Stimulated activated naive CD4-positive, alpha-beta T cell (primary cell): ENCODE measurements around the gene JAG1.

Source experiments
- DNase-seq, 6 experiments: peaks; one replicate each; lab custom pipeline; 2025; lab: John Stamatoyannopoulos, UW

JAG1 gene

GRCh38 chr20:10699489-10699888 lies 25.7 kb upstream of the JAG1 start:
- DNase-seq = no peak

GRCh38 chr20:10696650-10697049 lies 22.9 kb upstream of the JAG1 start:
- DNase-seq = no peak

- no peak for DNase-seq
Observed at GRCh38 chr20:10689385-10689784, 15.6 kb upstream of the JAG1 start.

GRCh38 chr20:10687895-10688294 lies 14.1 kb upstream of the JAG1 start:
- no peak for DNase-seq

- no peak for DNase-seq
Observed at GRCh38 chr20:10686356-10687133, 12.7 kb upstream of the JAG1 start.

- no peak for DNase-seq
Observed at GRCh38 chr20:10683537-10683936, 9.7 kb upstream of the JAG1 start.

- no peak for DNase-seq
Observed at GRCh38 chr20:10682939-10683338, 9.1 kb upstream of the JAG1 start.

- DNase-seq = no peak
Observed at GRCh38 chr20:10681494-10681893, 7.7 kb upstream of the JAG1 start.

- no peak for DNase-seq
Observed at GRCh38 chr20:10680571-10680970, 6.8 kb upstream of the JAG1 start.

- no peak for DNase-seq
Observed at GRCh38 chr20:10679269-10679668, 5.5 kb upstream of the JAG1 start.

GRCh38 chr20:10676518-10676917 lies 2.7 kb upstream of the JAG1 start:
- DNase-seq = no peak

GRCh38 chr20:10675450-10675848 lies 1.6 kb upstream of the JAG1 start:
- no peak for DNase-seq

- no peak for DNase-seq
Observed at GRCh38 chr20:10674684-10675449, 1.1 kb upstream of the JAG1 start.

GRCh38 chr20:10673176-10673841 lies 490 bp downstream of the JAG1 start:
- DNase-seq = no peak

GRCh38 chr20:10672624-10673127 lies 1.1 kb downstream of the JAG1 start:
- DNase-seq = no peak

- no peak for DNase-seq
Observed at GRCh38 chr20:10671919-10672623, 1.7 kb downstream of the JAG1 start.

- no peak for DNase-seq
Observed at GRCh38 chr20:10671221-10671918, 2.4 kb downstream of the JAG1 start.

- DNase-seq = no peak
Observed at GRCh38 chr20:10670501-10671220, 3.1 kb downstream of the JAG1 start.

- DNase-seq = no peak
Observed at GRCh38 chr20:10669843-10670446, 3.9 kb downstream of the JAG1 start.

GRCh38 chr20:10668677-10669368 lies 5.0 kb downstream of the JAG1 start:
- no peak for DNase-seq
